Measurements from ENCODE around the gene E2F6. TPM values are rescaled to one million over a fixed set of nuclear protein-coding genes. Genes with fewer than 3 reads are reported as not detected.

E2F6 gene
- total and polyA plus RNA-seq, 2 of the 13 experiments (the other 11 are each of a cell fraction or from before 2014, with no cell fraction given) = 27.3 to 36.0 TPM

DNA sequence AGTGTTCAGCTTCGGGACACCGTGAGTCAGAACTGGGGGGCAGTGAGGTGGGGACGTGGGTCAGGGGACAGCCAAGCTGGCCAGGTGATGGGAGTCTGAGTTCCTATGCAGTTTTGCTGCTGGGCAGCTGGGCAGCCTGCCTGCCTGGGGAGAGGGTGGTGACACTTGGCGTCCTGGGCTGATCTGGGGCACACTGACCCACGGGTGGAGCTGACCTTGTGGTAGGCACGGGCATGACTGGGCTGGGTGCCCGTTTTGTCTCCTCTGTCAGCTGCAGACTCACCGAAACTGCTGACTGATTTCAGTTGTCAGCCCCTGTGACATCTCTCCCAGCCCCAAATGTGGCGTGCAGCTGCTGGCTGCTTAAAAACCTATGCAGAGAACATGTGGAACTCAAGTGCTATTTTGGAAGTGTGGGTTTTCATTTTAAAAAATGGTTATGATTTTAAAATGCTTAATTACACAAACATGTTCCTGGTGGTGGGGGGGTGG lies 32.6 kb upstream of the E2F6 start (continued):
- TF ChIP-seq, protein P1, sequence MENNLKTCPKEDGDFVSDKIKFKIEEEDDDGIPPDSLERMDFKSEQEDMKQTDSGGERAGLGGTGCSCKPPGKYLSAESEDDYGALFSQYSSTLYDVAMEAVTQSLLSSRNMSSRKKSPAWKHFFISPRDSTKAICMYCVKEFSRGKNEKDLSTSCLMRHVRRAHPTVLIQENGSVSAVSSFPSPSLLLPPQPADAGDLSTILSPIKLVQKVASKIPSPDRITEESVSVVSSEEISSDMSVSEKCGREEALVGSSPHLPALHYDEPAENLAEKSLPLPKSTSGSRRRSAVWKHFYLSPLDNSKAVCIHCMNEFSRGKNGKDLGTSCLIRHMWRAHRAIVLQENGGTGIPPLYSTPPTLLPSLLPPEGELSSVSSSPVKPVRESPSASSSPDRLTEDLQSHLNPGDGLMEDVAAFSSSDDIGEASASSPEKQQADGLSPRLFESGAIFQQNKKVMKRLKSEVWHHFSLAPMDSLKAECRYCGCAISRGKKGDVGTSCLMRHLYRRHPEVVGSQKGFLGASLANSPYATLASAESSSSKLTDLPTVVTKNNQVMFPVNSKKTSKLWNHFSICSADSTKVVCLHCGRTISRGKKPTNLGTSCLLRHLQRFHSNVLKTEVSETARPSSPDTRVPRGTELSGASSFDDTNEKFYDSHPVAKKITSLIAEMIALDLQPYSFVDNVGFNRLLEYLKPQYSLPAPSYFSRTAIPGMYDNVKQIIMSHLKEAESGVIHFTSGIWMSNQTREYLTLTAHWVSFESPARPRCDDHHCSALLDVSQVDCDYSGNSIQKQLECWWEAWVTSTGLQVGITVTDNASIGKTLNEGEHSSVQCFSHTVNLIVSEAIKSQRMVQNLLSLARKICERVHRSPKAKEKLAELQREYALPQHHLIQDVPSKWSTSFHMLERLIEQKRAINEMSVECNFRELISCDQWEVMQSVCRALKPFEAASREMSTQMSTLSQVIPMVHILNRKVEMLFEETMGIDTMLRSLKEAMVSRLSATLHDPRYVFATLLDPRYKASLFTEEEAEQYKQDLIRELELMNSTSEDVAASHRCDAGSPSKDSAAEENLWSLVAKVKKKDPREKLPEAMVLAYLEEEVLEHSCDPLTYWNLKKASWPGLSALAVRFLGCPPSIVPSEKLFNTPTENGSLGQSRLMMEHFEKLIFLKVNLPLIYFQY (CRISPR knock-in tag; IDR thresholded peaks at IDR 0.05; ENCODE audit: borderline replicate concordance) = 0 out of 2 replicates have a peak, but pooled peaks have one; percentile 44
- TF ChIP-seq CEBPB (IDR thresholded peaks at IDR 0.05; ENCODE audit: borderline replicate concordance, low read depth, low read length) (no peak), MIER2 (CRISPR knock-in tag; IDR thresholded peaks at IDR 0.05) (no peak; the same call in 1 of the 2 replicates), SP2 (CRISPR knock-in tag; IDR thresholded peaks at IDR 0.05) (peak; percentile 45; the same call in 1 of the 2 replicates), FOXP4 (CRISPR knock-in tag; IDR thresholded peaks at IDR 0.05) (no peak), AHR (CRISPR knock-in tag; IDR thresholded peaks at IDR 0.05) (peak; percentile 61; the same call in 1 of the 2 replicates), YY1 (IDR thresholded peaks at IDR 0.05; ENCODE audit: insufficient read depth, insufficient replicate concordance, low read depth, low read length) (no peak), SMC3 (IDR thresholded peaks at IDR 0.05; ENCODE audit: low read length) (no peak), CENPBD1 (CRISPR knock-in tag; IDR thresholded peaks at IDR 0.05; ENCODE audit: borderline replicate concordance, low read depth) (no peak), ZNF547 (CRISPR knock-in tag; IDR thresholded peaks at IDR 0.05) (no peak), HNF1A (IDR thresholded peaks at IDR 0.05; ENCODE audit: low read depth) (no peak), HNF1A (CRISPR knock-in tag; IDR thresholded peaks at IDR 0.05; ENCODE audit: borderline replicate concordance) (peak; percentile 27; the same call in 1 of the 2 replicates)
- TF ChIP-seq, protein P2, sequence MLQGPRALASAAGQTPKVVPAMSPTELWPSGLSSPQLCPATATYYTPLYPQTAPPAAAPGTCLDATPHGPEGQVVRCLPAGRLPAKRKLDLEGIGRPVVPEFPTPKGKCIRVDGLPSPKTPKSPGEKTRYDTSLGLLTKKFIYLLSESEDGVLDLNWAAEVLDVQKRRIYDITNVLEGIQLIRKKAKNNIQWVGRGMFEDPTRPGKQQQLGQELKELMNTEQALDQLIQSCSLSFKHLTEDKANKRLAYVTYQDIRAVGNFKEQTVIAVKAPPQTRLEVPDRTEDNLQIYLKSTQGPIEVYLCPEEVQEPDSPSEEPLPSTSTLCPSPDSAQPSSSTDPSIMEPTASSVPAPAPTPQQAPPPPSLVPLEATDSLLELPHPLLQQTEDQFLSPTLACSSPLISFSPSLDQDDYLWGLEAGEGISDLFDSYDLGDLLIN (CRISPR knock-in tag; IDR thresholded peaks at IDR 0.05; ENCODE audit: borderline replicate concordance) = peak; percentile 74; the same call in 1 of the 2 replicates
- TF ChIP-seq, protein P3, sequence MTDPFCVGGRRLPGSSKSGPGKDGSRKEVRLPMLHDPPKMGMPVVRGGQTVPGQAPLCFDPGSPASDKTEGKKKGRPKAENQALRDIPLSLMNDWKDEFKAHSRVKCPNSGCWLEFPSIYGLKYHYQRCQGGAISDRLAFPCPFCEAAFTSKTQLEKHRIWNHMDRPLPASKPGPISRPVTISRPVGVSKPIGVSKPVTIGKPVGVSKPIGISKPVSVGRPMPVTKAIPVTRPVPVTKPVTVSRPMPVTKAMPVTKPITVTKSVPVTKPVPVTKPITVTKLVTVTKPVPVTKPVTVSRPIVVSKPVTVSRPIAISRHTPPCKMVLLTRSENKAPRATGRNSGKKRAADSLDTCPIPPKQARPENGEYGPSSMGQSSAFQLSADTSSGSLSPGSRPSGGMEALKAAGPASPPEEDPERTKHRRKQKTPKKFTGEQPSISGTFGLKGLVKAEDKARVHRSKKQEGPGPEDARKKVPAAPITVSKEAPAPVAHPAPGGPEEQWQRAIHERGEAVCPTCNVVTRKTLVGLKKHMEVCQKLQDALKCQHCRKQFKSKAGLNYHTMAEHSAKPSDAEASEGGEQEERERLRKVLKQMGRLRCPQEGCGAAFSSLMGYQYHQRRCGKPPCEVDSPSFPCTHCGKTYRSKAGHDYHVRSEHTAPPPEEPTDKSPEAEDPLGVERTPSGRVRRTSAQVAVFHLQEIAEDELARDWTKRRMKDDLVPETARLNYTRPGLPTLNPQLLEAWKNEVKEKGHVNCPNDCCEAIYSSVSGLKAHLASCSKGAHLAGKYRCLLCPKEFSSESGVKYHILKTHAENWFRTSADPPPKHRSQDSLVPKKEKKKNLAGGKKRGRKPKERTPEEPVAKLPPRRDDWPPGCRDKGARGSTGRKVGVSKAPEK (CRISPR knock-in tag; IDR thresholded peaks at IDR 0.05; ENCODE audit: borderline replicate concordance) = no peak

Measured in HepG2 (cell line).